Stimulated activated CD8-positive, alpha-beta memory T cell treated with anti-CD3 and anti-CD28 coated beads, Interleukin-4, amount 100 ng/mL, for 4 hours (primary cell): ENCODE measurements around the gene FRK.
"Not testable (repeated sequence)": the region's sequence is repeated elsewhere in the genome, so short reads cannot be mapped to it uniquely, and the experiment has no call there.

Source experiments
- DNase-seq, 2 donors: peaks; one replicate each; pipeline ENCODE4 v3.0.0-alpha.2; 2020; ENCODE audit warnings: low read depth in 2 of 2, low spot score in 1 of 2

FRK gene

DNA sequence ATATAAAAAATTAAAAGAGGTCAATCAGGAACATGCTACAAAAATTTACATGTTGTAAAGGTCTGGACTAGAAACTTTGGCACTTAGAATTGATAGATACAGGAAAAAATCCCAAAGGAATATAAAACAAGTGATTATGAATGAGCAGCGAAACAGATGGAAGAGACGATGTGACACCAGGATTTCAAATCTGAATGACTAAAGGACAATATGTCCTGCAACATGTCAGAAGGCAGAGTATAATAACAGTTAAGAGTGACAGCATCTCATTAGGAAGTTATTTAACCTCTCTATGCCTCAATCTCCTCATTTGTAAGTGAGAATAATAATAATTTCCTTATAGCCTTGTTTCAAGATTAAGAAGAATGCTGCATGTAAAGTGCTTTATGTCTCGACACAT, 50.3 kb downstream of the FRK start:
- no peak for DNase-seq

DNA sequence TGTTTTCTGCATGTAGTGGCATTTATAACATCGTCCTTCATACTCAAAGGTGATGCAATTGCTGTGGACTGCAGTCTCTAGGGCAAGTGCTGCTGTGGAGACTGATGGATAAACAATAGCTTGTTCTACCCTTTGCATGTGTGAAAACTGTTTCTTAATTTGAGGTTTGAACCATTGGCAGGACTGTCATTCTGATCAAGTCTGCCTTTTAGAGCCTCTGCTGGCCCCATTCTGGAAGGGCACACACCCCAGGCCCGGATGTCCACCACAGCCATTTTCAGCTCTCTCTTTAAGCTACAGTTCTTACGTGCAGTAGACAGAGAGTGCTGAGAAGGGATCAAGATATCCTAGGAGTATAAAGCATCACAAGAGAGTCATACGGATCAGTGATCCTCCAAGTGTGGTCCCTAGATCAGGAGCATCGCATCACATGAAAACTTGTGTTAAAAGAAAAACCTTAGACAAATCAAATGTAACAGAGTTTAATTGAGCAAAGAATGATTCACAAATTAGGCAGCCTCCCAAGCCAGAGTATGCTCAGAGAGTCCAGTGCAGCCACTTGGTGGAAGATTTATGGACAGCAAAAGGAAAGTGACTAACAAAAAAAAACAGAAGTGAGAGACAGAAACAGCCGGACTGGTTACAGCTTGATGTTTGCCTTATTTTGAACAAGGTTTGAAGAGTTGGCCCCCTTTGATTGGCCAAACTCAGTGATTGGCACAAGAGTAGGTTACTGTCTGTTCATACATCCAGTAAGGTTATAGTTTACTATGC, 52.0 kb downstream of the FRK start:
- no peak for DNase-seq

DNA sequence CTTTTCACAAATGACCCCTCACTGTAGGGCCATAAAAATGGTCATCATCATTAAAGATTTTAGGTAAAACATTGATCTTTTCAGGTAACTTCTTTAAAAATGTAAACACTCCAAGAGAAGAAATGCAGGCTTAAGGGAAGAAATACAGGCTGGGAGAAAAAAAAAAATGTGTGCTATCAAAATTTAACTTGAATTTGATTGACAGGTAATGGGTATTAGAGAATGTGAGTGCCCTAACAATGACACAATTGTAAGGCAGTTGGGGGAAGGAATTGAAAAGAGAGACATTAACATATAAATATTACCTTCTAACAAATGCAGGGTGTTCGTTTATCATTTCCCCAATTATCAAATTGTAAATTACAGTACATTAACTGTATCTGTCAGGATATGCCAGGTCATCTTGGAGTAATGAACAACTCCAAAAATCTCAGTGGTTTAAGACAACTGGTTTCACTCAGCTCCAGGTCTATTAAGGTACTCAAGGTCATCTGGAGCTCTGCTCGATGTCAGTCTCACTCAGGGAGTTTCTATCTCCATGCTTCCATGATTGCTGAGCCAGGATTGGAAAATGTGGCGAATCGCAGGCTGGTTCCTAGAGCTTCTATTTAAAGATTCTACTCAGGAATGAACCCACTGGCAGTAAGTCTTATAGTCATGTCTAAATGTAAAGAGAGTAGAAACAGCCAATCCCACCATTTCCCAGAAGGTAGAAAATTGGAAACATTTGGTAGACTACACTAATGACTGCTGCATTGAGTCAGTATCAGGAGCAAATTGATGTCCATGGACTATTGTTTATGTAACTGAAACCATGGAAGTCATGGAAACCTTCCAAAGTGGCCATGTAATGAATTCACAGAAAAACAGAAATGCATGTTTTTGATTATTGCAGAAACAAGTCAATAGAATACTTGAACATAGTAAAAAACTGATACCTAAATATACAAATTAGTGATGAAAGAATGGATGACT, 55.6 kb downstream of the FRK start:
- DNase-seq, result no peak

DNA sequence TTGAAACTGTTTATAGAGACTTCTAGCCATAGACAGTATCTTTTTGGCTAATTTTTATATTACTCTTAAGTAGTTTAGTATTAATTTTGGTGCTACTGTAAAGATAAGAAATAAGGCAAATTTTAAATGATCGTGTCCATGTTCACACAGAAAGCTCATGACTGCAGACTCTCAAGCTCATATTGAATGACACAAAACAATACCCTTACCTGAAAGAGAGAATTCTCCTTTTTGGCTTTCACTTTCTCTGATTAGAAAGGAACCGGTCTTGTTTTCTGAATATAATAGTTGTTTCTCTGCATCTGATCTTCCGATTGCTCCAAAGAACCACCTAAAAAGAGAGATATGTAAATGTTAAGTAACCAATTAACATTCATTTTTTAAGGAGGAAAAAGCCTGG, 57.0 kb downstream of the FRK start:
- no peak for DNase-seq

DNA sequence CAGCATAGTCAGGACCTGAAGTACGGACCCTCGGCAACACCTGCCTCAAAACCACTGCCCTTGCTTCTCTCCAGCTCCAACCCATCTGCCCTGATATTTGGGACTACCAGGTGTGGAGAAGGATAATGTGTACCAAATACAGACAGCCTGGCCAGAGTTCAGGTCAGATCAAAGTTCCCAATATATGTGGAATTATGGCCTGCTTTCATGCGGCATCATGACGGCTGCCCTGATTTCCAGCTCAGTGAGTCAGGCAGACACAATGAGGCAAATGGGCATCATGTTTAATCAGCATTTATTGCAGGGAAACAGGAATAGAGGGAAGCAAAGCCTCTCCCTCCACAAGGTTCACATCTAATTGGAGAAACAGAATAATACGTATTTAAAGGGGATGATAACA, 57.9 kb downstream of the FRK start:
- no peak for DNase-seq

DNA sequence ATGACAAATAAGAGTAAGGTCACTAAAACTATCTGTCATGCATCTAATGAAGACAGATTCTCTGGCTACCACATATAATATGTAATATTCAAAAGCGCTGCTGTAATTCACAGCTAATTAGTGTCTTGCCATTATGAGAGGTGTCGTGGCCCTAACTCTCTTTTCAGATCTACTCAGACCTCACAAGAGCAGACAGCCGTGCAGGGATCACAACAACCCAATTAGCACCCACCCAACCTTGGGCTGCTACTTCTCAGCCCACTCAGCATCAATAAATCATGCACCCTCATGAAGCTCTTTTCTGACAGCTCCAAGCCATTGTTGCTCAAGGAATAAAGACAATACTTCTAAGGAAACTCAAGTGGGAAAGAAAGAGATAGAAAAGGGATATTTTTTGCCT, 61.5 kb downstream of the FRK start:
- no peak for DNase-seq

DNA sequence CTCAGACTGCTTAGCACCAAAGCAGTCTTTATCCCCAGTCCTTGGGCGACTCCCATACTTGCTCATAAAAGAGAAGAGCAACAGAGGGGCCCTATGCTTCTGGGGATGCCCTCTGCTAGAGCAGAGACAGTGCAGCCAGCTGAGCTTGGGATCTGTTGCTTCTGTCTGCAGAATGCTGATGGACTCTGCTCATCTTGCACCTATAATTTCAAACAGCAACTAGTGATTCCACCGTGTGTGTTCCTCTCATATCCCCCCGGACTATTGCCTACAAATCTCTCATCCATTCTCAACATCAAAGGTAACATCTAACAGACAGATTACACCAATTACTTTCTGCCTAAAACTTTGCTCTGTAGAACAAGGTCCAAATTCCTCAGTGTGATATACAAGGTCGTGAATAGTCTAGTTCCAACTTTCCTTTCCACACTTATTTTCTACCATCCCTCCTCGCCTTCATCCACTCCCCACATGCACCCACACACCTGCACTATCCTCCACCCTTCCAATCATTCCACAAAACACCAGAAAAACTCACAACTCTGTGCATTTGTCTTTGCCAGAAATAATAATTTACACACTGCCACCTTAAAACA, 62.6 kb downstream of the FRK start:
- no peak for DNase-seq

DNA sequence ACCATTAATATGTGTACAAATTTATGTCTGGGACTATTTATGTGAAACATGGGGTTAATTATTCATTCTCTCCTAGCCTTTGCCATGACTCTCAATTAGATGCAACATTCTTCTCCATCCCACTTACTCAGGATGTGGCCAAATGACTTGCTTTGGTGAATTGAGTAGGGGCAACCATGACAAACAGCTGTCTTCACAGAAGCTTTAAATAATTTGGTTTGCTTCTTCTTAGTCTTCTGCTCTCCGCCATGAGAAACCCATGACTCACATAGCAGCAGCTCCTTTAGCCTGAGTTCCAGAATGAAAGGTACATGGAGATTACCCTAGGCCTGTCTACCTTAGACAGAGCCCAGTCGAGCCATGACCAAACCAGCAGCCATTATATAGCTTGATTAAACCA, 74.7 kb downstream of the FRK start:
- DNase-seq, result no peak

DNA sequence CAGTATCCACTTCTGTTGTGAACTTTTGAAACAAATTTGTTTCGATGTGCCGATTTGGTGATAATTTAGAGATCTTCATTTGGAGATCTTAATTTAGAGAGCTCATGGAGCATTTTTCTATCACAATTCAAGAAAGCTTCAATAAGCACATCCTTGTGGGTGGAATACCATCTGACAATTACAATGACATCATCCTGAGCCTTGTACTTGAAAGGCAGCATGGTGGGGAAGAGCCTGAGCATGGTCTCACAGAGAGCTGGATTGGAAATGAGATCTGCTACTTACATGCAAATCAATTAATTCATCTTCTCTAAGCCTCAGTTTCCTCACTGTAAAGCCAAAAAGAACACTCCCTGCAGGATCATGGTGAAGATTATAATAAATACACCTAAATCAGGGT, 75.9 kb downstream of the FRK start:
- DNase-seq, result no peak

DNA sequence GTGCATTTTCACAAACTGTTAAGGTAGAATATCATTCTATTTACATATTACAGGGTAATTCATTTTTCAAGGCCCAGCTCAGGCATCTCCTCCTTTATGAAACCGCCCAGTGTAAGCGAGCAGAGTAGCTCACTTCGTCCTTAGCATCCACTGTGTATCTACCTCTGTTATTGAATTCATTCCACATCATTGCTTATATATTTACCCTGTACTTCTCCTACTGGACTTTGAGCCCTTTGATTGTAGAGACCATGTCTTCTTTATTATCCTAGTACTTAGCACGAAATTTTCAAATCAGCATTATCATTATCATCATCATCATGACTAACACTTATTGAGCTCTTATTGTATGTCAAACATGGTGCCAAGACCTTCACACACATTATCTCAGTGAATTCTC, 76.7 kb downstream of the FRK start:
- DNase-seq, result no peak

DNA sequence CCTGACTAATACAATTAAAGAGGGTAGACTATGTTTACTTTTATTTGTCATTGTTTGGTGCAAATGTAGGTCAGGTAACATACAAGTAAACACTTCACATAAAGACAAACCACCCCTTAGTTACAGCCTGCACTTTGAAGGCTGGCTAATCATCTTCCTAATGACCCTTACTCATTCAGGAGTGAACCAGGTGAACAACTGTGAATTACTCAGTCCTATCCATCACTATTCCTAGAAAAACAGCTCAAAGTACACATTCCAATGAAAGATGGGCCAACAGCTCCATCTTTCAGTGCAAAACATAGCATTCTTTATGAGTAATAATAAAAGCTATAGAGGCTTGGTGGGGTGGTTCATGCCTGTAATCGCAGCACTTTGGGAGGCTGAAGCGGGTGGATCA, 78.2 kb downstream of the FRK start:
- no peak for DNase-seq

DNA sequence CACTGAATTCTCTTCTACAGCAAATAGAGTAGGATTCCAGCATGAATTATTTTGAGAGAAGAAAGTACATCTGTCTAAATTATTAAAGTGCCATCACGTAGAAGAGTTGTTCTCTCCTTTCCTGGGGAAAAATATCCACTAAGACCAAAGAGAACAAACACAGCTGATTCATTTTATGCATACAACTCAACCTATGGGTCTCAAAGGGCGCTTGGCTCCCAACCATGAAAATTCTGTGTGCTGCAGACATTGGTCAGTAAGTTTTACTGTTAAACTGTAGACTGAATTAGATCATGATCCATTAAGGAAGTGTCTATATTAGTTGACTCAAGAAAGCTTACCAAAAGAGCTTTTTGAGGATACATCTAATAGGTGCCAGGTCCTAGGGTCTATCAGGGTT, 83.5 kb downstream of the FRK start:
- no peak for DNase-seq

DNA sequence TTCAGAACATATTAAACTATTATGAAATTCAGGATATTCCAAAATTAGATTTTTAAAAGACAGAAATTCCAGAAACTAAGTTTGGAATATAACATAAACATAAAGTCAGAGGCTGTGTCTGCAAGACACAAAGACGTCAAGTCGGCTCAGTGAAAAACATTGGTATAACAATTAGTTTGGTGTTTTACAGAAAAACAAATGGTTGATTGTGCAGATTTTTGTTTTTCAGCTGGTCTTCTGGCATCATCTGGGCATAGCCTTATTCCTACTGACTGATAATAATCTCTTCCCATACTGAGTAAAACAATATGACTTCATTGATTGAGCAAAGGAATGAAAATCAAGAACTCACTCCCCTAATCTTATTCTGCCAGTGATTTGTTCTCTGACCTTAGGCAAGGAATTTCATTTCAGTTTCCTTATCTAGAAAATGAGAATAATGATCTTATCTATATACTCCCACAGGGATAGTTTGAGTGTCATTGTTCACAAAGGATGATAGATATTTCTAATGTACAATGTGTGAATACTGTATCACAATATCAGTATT, 84.3 kb downstream of the FRK start:
- no peak for DNase-seq

DNA sequence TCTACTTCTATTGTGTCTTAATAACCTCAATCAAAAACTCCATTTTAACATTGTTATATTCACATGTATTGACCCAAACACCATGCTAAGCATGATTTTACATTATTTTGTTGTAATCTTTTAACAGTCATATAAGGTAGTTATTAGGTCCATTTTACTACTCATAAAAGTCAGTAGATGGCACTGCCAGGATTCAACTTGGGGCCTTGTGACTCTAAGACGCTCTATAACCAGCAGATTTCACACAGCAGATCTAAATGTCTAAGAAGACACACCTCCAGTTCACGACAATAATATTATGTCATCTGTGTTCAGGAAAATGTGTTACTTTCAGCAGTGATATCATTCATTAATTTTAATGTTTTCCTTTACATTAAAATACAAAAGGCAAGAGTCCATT, 88.0 kb downstream of the FRK start:
- DNase-seq, result no peak

DNA sequence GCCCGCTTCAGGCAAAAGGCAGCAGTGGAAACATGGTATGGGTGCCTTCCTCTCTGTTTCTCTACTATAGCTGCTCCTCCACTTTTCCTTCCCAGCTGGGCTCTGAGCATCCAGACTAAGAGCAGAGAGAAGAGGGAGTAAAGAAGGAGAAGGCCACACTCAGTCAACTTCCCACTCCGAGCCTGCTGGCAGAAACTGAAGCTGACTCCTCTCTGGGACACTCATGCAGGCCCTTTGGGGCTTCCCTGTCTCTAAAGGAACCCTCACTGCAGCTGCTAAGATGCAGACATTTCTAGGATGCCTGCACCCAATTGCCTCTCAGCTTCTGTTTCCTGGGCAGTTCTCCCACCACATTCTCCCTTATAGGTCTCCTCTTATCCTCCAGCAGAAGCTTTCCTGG, 88.9 kb downstream of the FRK start:
- DNase-seq, result no peak

DNA sequence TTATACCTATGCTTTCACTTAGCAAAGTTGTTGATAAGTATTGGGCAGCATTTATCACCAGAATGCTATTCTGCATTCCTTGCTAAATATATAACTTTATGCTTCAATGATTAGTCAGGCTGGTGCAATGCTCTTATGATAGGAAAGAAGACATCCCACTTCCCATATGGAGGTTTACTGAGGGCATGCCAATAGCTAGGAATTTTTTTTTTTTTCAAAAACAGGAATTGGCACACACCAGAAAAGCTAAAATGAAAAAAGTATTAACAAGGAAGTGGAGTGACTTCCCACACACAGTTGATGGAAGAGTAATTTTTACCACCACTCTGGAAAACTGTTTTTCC, 90.8 kb downstream of the FRK start:
- DNase-seq, result no peak

DNA sequence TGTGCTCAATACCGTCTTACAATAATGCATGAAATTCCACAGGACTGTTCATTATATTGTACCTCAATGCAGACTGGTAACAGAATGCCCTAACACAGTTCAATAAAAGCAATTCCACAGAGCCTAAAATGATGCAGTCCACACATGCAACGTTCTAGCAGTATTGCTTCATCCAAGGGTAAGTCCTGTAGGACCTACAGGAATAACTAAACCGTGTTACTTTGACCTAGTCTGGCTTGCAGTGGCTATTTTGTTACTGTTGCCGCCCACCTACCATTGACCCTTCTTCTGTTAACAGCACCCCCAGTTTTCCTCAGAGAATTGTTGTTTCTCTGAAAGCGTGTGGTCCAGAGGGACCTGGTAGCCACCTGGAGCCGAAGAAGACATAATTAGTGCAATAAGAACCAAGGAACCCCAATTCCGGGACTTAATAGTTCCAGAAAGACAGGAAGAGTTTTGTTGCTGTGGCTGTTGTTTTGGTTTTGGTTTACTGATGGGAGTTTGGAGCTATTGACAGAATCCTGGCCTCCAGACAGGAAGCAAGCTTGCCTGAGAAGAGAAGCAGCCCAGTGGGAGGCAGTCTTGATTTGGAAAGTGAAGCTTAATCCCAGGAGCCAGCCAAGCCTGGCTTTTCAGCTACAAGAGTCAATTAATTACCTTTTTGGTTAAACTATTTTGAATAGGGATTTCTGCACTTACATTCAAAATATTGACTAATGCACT, 91.3 kb downstream of the FRK start:
- no peak for DNase-seq

DNA sequence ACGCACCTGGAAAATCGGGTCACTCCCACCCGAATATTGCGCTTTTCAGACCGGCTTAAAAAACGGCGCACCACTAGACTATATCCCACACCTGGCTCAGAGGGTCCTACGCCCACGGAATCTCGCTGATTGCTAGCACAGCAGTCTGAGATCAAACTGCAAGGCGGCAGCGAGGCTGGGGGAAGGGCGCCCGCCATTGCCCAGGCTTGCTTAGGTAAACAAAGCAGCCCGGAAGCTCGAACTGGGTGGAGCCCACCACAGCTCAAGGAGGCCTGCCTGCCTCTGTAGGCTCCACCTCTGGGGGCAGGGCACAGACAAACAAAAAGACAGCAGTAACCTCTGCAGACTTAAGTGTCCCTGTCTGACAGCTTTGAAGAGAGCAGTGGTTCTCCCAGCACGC, 100.4 kb downstream of the FRK start:
- DNase-seq, result not testable (repeated sequence)

DNA sequence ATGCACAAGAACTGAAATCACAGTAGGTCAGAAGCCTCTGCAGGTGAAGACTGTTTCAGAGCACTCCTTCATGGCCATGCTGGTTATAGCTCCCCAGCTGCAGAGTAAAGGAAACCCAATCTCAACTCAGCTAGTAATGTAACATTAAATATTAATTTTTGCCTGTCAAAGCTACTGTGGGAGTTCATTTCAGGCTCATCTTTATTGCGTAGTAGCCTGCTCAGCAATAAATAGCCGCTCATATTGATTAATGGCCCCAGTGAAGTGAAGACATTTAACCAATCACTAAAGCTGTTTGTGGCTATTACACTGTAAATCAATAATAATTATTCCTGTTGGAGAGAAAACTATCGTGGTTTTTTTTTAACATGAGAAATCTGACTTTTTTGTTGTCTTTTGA, 101.7 kb downstream of the FRK start:
- DNase-seq, result no peak

DNA sequence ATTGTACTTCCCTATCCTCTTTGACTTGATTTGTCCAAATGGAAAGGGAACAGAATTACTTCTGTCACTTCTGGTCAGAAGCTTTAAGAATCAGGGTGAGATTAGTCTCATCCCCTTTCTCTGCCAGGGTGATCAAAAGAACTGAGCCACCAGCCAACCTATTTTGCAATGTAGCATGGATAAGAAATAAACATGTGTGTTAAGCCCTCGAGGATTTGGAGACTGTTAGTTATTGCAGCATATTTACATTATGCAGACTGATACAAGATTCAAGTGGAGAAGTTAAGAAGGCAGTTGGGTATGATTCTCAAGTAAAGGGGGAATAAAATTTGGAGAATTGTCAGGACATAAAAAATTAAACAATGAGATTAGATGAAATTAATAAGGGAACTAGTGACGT, 106.0 kb downstream of the FRK start:
- DNase-seq, result no peak

DNA sequence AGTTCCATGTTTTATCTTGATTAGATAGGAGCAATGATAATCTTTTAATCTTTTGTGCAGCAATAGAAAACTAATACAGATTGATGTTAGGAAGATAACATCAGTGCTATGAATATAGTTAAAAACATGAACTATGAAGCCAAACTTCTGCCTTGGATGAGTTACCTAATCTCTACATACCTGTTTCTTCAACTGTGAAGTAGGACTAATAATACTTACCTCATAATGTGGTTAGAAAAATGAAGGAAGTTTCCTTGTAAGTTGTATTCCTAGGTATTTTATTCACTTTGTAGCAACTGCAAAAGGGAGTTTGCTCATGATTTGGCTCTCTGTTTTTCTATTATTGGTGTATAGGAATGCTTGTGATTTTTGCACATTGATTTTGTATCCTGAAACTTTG, 111.9 kb downstream of the FRK start:
- DNase-seq, result no peak
